Measurements from ENCODE around the gene PMEL.

Gene PMEL

GRCh38 chr12:55965240-55965639, 602 bp downstream of the PMEL start:
- Histone ChIP-seq H3K9me2 (ENCODE audit: low read depth, low read length) (no peaks in the 10 kb centered on the region), H3K9me3 (ENCODE audit: low read length) (no peaks in the 10 kb centered on the region), H3K79me2 (ENCODE audit: insufficient read depth, low read length) (peaks cover 9% of the 10 kb centered on the region; the same call in 1 of the 2 replicates), H4K20me1 (ENCODE audit: insufficient read depth, low read length) (no peaks in the 10 kb centered on the region), H3K36me3 (ENCODE audit: insufficient read depth, low read length) (peaks cover 7% of the 10 kb centered on the region; the same call in 1 of the 2 replicates), H3K9ac (ENCODE audit: low read length) (no peak overlapping the region), H3K4me3 (ENCODE audit: low read depth, low read length, poor library complexity, severe bottlenecking) (no peak overlapping the region), H3F3A (ENCODE audit: insufficient read depth, low read length) (no peaks in the 10 kb centered on the region), H3K27ac (ENCODE audit: low read depth, low read length, poor library complexity, severe bottlenecking) (no peak overlapping the region), H3K27me3 (ENCODE audit: insufficient read depth, low read length) (no peaks in the 10 kb centered on the region), H2AFZ (ENCODE audit: low read length) (no peak overlapping the region), H3K4me2 (ENCODE audit: low read length) (no peak overlapping the region), H3K4me1 (ENCODE audit: insufficient read depth, low read length, severe bottlenecking) (peaks cover 24% of the 10 kb centered on the region)
- TF ChIP-seq CTCF (IDR thresholded peaks at IDR 0.05; ENCODE audit: low read length) (no peak), EZH2 (IDR thresholded peaks at IDR 0.05; ENCODE audit: borderline replicate concordance, low read length) (no peak)

GRCh38 chr12:55963760-55964159, 2.1 kb downstream of the PMEL start:
- Histone ChIP-seq H3K4me1 (ENCODE audit: insufficient read depth, low read length, severe bottlenecking) (peaks cover 24% of the 10 kb centered on the region), H3K27me3 (ENCODE audit: insufficient read depth, low read length) (no peaks in the 10 kb centered on the region), H3F3A (ENCODE audit: insufficient read depth, low read length) (no peaks in the 10 kb centered on the region), H3K79me2 (ENCODE audit: insufficient read depth, low read length) (peaks cover 9% of the 10 kb centered on the region; the same call in 1 of the 2 replicates), H3K9ac (ENCODE audit: low read length) (no peak overlapping the region), H3K27ac (ENCODE audit: low read depth, low read length, poor library complexity, severe bottlenecking) (no peak overlapping the region), H3K4me3 (ENCODE audit: low read depth, low read length, poor library complexity, severe bottlenecking) (no peak overlapping the region), H4K20me1 (ENCODE audit: insufficient read depth, low read length) (no peaks in the 10 kb centered on the region), H3K4me2 (ENCODE audit: low read length) (no peak overlapping the region), H3K9me3 (ENCODE audit: low read length) (no peaks in the 10 kb centered on the region), H2AFZ (ENCODE audit: low read length) (no peak overlapping the region), H3K9me2 (ENCODE audit: low read depth, low read length) (no peaks in the 10 kb centered on the region), H3K36me3 (ENCODE audit: insufficient read depth, low read length) (no peaks in the 10 kb centered on the region; the same call in 1 of the 2 replicates)
- TF ChIP-seq CTCF (IDR thresholded peaks at IDR 0.05; ENCODE audit: low read length) (no peak), EZH2 (IDR thresholded peaks at IDR 0.05; ENCODE audit: borderline replicate concordance, low read length) (no peak)

- no peak overlapping the region for H3K4me2 ChIP-seq (ENCODE audit: low read length)
- H3K9me3 ChIP-seq (ENCODE audit: low read length): no peaks in the 10 kb centered on the region
- H3K4me1 ChIP-seq (ENCODE audit: insufficient read depth, low read length, severe bottlenecking): no peaks in the 10 kb centered on the region
- no peaks in the 10 kb centered on the region for H3K27me3 ChIP-seq (ENCODE audit: insufficient read depth, low read length)
- no peak overlapping the region for H3K27ac ChIP-seq (ENCODE audit: low read depth, low read length, poor library complexity, severe bottlenecking)
- no peak for TF ChIP-seq EZH2 (IDR thresholded peaks at IDR 0.05; ENCODE audit: borderline replicate concordance, low read length)
- no peak for TF ChIP-seq CTCF (IDR thresholded peaks at IDR 0.05; ENCODE audit: low read length)
- H3F3A ChIP-seq (ENCODE audit: insufficient read depth, low read length): no peaks in the 10 kb centered on the region
- no peaks in the 10 kb centered on the region for H3K79me2 ChIP-seq (ENCODE audit: insufficient read depth, low read length)
- no peak overlapping the region for H3K4me3 ChIP-seq (ENCODE audit: low read depth, low read length, poor library complexity, severe bottlenecking)
- H3K36me3 ChIP-seq (ENCODE audit: insufficient read depth, low read length): peaks cover 21% of the 10 kb centered on the region
- no peak overlapping the region for H3K9ac ChIP-seq (ENCODE audit: low read length)
- H3K9me2 ChIP-seq (ENCODE audit: low read depth, low read length): no peaks in the 10 kb centered on the region
- H2AFZ ChIP-seq (ENCODE audit: low read length): no peak overlapping the region
- no peaks in the 10 kb centered on the region for H4K20me1 ChIP-seq (ENCODE audit: insufficient read depth, low read length)
These were observed 8.6 kb downstream of the PMEL start for GRCh38 chr12:55957106-55957859.

All from OCI-LY1 (cell line).